Activated T-cell treated with anti-CD3 and anti-CD28 coated beads for 48 hours (primary cell): ENCODE data around the gene PLPP7.

ENCODE experiments used
- DNase-seq: peaks from one replicate; pipeline ENCODE4 v3.0.0-alpha.2; 2020; ENCODE audit warnings: low read depth

PLPP7 gene

GRCh38 chr9:131281119-131281965 lies 8.2 kb upstream of the PLPP7 start:
- DNase-seq, result no peak

- DNase-seq, result no peak
These were observed 7.3 kb upstream of the PLPP7 start for GRCh38 chr9:131282175-131282574.

GRCh38 chr9:131282688-131283422 lies 6.7 kb upstream of the PLPP7 start:
- no peak for DNase-seq

- no peak for DNase-seq
These were observed 4.7 kb upstream of the PLPP7 start for GRCh38 chr9:131284856-131285255.

GRCh38 chr9:131287359-131287758 lies 2.2 kb upstream of the PLPP7 start:
- DNase-seq, result no peak

GRCh38 chr9:131288217-131288616 lies 1.3 kb upstream of the PLPP7 start:
- no peak for DNase-seq

- no peak for DNase-seq
These were observed 678 bp downstream of the PLPP7 start for GRCh38 chr9:131290036-131290766.

GRCh38 chr9:131290767-131291370 lies 1.3 kb downstream of the PLPP7 start:
- no peak for DNase-seq

- DNase-seq, result no peak
These were observed 2.3 kb downstream of the PLPP7 start for GRCh38 chr9:131291795-131292315.

- DNase-seq, result no peak
These were observed 3.4 kb downstream of the PLPP7 start for GRCh38 chr9:131292937-131293336.

GRCh38 chr9:131296460-131296859 lies 6.9 kb downstream of the PLPP7 start:
- DNase-seq, result no peak

GRCh38 chr9:131296906-131297500 lies 7.5 kb downstream of the PLPP7 start:
- no peak for DNase-seq

GRCh38 chr9:131297903-131298302 lies 8.4 kb downstream of the PLPP7 start:
- DNase-seq, result no peak

- DNase-seq, result no peak
These were observed 8.8 kb downstream of the PLPP7 start for GRCh38 chr9:131298341-131298740.

- DNase-seq, result no peak
These were observed 9.3 kb downstream of the PLPP7 start for GRCh38 chr9:131298816-131299215.

- no peak for DNase-seq
These were observed 9.9 kb downstream of the PLPP7 start for GRCh38 chr9:131299346-131299960.

GRCh38 chr9:131299961-131300347 lies 10.4 kb downstream of the PLPP7 start:
- no peak for DNase-seq

- no peak for DNase-seq
These were observed 10.9 kb downstream of the PLPP7 start for GRCh38 chr9:131300444-131300843.

GRCh38 chr9:131302244-131303075 lies 12.9 kb downstream of the PLPP7 start:
- no peak for DNase-seq
